HL-60 (cell line): ENCODE measurements around the gene MYOM1.

Source experiments
- CTCF ChIP-seq: IDR thresholded peaks from one replicate; pipeline ENCODE4 v1.5.1; 2011; ENCODE audit warnings: low read length, control low read depth, inconsistent platforms; ENCODE audit not compliant: insufficient read depth
- GABPA ChIP-seq: IDR thresholded peaks from 2 replicates; pipeline ENCODE4 v1.6.1; 2012; ENCODE audit warnings: low read depth

GRCh38 chr18:3226048-3226447 lies 6.3 kb upstream of the MYOM1 start:
- no peak for TF ChIP-seq CTCF
- TF ChIP-seq GABPA = no peak
